Inflammatory macrophage treated with lipopolysaccharide for 4 hours (primary cell): Measurements from ENCODE around the gene SPACDR.
"Not testable (repeated sequence)": the region's sequence is repeated elsewhere in the genome, so short reads cannot be mapped to it uniquely, and the experiment has no call there.

Source experiments
- DNase-seq: peaks from one replicate; pipeline ENCODE4 v3.0.0-alpha.2; 2020

The SPACDR gene

GRCh38 chr7:100465299-100465698, 1.2 kb upstream of the SPACDR start:
- DNase-seq: no peak

DNA sequence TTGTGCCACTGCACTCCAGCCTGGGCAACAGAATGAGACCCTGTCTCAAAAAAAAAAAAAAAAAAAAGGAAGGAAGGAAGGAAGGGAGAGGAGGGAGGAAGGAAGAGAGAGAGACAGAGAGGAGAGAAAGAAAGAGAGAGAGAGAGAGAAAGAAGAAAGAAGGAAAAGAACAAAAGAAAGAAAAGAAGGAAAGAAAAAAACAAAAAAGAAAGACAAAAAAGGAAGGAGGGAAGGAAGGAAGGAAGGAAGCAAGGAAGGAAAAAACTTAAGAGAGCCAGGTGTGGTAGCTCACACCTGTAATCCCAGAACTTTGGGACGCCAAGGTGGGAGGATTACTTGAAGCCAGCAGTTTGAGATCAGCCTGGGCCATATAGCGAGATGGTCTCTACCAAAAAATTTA, 731 bp upstream of the SPACDR start:
- no peak for DNase-seq

- no peak for DNase-seq
These were observed 7.0 kb downstream of the SPACDR start for GRCh38 chr7:100457033-100457432.

DNA sequence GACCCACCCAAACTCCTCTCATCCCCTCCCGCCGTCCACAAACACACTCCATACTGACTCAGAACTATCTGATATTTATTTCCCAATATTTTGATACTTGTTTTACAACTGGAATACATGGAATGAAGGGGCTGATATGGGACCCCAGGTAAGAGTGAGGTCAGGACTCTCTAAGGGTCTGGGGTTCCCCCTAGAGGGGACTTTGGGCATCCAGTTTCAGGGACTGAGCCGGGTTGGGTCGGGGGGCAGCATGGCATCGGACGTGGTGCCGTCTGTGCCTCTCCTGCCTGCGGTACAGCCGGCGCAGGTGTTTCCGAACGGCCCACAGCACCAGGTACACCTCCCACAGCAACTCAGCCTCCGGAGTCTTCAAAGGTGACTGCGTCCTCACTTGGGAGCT, 7.5 kb downstream of the SPACDR start:
- no peak for DNase-seq

DNA sequence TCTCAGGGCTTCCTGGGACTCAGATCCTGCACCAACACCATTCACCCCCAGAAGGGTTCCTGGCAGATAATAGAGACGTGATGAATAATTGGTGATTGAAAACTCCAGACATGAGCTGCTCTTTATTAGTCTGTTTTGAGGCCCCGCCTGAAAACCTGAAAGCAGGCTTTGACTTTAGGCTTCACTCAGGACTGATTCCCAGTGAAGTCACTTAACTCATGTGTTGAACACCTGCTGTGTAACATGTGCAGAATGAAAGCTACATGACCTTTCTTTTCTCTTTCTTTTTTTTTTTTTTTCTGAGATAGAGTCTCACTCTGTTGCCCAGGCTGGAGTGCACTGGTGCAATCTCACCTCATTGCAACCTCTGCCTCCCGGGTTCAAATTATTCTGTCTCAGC, 8.9 kb downstream of the SPACDR start:
- DNase-seq: no peak

- not testable (repeated sequence) for DNase-seq
These were observed 10.2 kb downstream of the SPACDR start for GRCh38 chr7:100453854-100454253.

- DNase-seq: no peak
These were observed 11.5 kb downstream of the SPACDR start for GRCh38 chr7:100452513-100452912.

GRCh38 chr7:100449190-100449795, 14.8 kb downstream of the SPACDR start:
- DNase-seq: no peak

- not testable (repeated sequence) for DNase-seq
These were observed 16.7 kb downstream of the SPACDR start for GRCh38 chr7:100447363-100447762.

GRCh38 chr7:100446040-100446439, 18.0 kb downstream of the SPACDR start:
- DNase-seq: no peak

GRCh38 chr7:100444311-100445278, 19.5 kb downstream of the SPACDR start:
- DNase-seq: peak; percentile 77

GRCh38 chr7:100443096-100443840, 20.8 kb downstream of the SPACDR start:
- no peak for DNase-seq

- DNase-seq: no peak
These were observed 22.2 kb downstream of the SPACDR start for GRCh38 chr7:100441641-100442535.

GRCh38 chr7:100439244-100439643, 24.8 kb downstream of the SPACDR start:
- DNase-seq: not testable (repeated sequence)

DNA sequence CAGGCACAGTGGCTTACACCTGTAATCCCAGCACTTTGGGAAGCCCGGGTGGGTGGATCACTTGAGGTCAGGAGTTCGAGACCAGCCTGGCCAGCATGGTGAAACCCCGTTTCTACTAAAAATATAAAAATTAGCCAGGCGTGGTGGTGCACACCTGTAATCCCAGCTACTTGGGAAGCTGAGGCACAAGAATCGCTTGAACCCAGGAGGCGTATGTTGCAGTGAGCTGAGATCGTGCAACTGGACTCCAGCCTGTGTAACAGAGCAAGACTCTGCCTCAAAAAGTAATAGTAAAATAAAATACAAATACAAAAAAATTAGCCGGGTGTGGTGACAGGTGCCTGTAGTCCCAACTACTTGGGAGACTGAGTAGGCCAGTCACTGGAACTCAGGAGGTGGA, 25.3 kb downstream of the SPACDR start:
- not testable (repeated sequence) for DNase-seq

DNA sequence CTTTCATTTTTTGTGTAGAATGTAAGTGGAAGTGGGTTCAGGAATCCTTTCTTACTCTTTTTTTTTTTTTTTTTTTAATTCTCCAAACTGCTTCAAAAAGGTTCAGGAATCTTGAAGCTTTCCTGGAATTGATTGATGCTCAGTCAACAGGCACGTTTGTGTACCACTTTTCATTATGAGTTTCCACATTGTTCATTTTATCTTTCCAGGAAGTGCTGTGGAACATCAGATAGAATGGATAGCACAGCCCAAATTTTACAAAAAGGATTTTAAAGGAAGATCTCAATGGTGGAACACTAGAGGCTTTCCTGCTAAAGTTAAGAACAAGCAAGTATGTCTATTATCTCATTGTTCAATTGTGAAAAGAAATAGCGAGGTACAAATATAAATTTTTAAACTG, 25.9 kb downstream of the SPACDR start:
- DNase-seq: no peak

DNA sequence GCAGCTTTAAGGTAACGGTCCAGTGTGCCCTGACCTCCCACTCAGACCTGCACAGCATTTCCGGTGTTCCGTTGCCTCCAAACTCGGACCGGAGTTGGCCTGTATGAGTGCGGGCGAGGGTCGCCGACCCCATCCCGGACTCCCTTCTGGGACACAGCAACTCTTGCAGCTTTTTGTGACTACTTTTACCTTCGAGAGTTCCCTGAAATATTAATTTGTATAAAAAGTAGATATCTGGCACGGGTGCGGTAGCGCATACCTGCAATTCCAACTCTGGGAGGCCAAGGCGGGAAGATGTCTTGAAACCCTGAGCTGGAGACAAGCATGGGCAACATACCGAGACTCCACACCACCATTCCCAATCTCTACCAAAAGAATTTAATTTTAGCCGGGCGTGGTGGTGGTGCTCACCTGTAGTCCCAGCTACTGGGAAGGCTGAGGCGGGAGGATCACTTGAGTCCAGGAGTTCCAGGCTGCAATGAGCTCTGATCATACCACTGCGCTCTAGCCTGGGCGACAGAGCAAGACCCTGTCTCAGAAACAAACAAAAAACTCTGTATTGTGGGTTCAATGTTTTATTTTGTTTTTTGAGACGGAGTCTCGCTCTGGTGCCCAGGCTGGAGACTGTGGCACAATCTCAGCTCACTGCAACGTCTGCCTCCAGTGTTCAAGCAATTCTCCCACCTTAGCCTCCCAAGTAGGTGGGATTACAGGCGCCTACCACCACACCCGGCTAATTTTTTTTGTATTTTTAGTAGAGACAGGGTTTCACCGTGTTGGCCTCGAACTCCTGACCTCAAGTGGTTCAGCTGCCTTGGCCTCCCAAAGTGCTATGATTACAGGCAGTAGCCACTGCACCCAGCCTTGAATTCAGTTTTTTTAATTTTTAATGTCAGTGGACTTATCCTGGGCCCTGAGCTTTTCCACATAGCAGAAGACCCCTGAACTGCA, 26.6 kb downstream of the SPACDR start:
- DNase-seq: no peak

- DNase-seq: peak; percentile 21
These were observed 28.4 kb downstream of the SPACDR start for GRCh38 chr7:100435401-100436304.

GRCh38 chr7:100434297-100435144, 29.5 kb downstream of the SPACDR start:
- no peak for DNase-seq
